Raji (cell line): Measurements from ENCODE around the gene GLT8D1.

Experiments
- POLR2A ChIP-seq: IDR thresholded peaks from 2 replicates; pipeline ENCODE4 v1.6.1; 2011; ENCODE audit warnings: low read depth, low read length, control low read depth; ENCODE audit not compliant: insufficient read depth

GLT8D1 gene

DNA sequence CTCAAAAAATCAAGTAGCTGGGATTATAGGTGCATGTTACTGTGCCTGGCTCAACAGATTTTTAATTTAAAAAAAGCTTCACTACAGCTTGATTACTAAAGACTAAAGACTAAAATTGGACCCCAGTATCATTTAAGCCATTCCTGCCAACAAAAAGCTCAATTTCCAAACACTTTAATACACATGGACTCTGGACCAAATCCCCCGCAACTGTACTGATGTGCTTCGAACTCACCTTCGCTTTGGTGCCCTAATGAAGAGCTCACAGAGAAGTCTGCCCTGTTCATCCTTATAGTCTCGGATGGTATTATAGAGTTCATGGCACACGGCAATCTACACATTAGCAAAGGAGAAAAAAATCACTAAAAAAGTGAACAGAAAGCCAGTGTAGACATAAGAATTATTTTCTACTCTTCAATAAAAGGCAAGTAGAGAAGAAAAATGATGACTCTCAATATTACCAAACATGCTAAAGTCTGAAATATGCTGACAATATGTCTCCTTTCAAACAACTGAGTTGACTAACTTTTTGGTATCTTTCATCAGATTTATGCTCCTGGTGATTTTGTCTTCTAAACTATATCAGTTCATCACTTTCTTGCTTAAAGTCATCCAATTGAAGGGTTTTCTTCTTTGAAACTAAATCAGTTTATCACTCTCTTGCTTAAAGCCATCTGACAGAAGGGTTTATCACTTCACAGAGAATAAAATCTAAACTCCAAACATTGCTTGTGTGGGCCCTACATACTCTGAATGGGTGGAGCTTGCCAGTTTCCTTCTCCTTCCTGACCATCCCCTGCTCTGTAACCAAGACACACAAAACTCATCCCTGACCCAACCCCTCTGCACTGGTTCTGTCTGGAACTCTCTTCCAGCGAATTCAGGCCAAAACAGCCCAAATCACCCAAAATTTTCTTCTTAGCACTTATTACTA is 27.1 kb downstream of the GLT8D1 start:
- TF ChIP-seq POLR2A = no peak

GRCh38 chr3:52671676-52672075 is 33.9 kb downstream of the GLT8D1 start:
- TF ChIP-seq POLR2A = no peak

DNA sequence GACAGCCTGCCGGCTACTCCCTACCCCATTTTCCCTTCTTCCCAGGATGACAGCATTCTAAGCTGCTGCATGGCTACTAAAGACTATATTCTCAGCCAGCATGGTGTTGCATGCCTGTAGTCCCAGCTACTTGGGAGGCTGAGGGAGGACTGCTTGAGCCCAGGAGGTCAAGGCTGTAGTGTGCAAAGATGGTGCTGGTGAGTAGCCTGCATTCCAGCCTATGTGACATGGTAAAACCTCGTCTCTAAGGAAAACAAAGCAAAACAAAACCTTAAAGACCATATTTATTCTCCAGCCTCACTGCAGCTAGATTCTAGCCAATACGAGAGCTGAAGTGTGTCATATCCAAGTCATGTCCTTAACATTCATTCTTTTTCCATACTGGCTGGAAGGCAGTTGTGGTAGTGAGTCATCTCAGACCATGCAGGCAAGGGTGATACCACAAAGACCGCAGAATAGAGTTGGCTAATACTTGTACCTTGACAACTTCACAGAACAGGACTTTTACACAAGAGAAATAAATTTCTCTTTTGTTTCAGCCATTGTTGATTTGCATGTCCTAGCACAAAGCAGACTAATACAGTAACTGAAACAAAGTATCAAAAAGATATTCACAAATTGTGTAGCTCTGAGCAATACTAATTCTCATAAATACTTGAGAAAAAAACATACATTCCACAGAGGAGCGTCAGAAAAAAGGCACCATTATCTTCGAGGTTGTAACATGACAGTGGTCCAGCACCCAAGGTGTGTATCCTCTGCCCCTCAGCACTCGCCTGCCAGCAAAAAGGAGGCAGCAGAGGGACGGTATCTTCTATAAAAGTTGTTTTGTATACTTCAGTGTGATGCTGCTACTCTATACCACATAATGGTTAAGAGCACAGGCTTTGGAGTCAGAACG is 34.7 kb downstream of the GLT8D1 start:
- TF ChIP-seq POLR2A = no peak

- no peak for TF ChIP-seq POLR2A
Observed at GRCh38 chr3:52663098-52663497, 42.5 kb downstream of the GLT8D1 start.

GRCh38 chr3:52660046-52660445 is 45.5 kb downstream of the GLT8D1 start:
- TF ChIP-seq POLR2A = no peak

DNA sequence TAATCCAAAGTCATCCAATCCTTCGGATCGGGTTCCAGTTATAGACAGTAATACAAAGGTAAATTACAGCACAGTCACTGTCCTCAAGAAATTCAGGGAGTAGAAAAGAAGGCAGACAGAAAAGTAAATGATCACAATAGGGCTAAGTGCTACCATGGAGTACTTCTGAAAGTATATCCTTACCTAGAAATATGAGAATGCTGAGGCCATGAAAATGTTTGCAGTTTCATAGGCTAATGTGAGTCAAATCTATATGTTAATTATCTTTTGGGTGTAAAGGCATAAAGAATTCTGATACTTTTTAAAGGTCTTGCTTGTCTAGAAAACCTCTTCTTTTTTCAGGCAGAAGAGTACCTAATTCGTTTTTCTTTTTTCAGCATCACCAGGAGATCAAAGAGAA is 49.7 kb downstream of the GLT8D1 start:
- no peak for TF ChIP-seq POLR2A

DNA sequence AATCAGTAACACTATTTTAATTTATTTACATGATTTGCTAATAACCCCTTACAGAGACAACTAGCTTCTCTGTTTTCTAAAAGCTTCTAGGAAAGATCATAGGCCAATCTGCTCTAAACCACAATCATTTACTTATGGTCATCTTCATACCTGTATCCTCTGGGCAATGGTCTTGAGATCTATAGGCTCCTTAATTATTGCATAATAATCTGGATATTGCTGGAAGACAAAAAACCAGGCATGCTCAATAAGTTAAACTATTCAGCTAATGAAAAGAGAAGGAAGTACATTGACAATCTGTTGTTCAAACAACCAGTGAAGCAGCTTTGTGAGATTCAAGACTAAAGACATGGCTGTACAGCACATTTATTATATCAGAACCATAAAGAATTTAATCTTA is 54.0 kb downstream of the GLT8D1 start:
- no peak for TF ChIP-seq POLR2A

DNA sequence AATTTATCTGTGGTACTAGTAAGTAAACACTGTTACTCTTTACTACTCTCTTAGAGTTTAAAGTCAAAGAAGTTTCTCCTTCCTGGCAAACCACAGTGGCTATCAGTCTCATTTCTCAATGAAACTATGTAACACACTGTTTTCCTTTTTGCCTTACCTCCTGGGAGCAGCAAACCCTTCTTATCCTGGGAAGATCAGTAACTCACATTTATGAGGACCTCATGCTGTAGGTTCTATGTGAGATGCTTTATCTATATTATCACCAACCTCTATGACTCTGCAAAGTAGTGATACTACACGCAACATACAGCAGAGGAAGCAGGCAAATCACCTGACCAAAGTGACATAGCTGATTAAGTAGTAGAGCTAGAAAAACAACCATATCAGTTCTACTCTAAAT is 55.2 kb downstream of the GLT8D1 start:
- TF ChIP-seq POLR2A = no peak

DNA sequence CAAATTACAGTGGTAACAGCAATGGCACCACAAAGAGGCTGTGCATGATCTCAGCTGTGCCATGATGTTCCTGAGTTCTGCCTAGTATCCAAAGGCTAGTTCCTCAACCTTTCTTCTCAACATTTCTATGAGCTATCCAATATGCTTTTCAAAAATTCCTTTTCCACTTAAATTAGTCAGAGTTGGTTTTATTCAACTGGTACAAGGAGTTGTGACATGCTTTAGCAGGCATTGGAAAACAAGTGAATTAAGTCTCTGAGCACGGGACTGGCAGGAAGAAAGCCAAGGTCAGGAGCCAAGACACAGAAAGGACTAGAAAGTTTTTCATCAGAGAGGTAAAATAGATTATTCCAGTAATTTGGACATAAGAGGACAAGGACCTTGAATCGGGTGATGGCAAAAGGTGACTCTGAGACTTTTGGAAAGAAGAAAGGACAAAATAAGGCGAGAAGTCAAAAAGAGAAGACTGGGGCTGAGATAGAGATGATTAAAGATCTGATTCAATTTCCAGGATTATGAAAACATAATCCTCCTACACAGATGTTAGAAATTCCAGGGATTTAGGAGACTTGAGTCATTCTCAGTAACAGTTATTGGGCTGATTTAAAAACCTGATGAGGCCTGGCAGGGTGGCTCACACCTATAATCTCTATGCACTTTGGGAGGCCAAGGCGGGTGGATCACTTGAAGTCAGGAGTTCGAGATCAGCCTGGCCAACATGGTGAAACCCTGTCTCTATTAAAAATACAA is 56.0 kb downstream of the GLT8D1 start:
- no peak for TF ChIP-seq POLR2A

GRCh38 chr3:52645549-52645948 is 60.0 kb downstream of the GLT8D1 start:
- TF ChIP-seq POLR2A = no peak
